HG02798 (cell line): Measurements from ENCODE around the gene SBK2.
"Not testable (repeated sequence)": the region's sequence is repeated elsewhere in the genome, so short reads cannot be mapped to it uniquely, and the experiment has no call there.

Experiments
- ATAC-seq: cut with Tn5 transposase; IDR thresholded peaks from one replicate; pipeline ENCODE4 v1.9.1; 2021; ENCODE audit warnings: mild to moderate bottlenecking; ENCODE audit not compliant: unreplicated experiment, poor library complexity

The SBK2 gene

DNA sequence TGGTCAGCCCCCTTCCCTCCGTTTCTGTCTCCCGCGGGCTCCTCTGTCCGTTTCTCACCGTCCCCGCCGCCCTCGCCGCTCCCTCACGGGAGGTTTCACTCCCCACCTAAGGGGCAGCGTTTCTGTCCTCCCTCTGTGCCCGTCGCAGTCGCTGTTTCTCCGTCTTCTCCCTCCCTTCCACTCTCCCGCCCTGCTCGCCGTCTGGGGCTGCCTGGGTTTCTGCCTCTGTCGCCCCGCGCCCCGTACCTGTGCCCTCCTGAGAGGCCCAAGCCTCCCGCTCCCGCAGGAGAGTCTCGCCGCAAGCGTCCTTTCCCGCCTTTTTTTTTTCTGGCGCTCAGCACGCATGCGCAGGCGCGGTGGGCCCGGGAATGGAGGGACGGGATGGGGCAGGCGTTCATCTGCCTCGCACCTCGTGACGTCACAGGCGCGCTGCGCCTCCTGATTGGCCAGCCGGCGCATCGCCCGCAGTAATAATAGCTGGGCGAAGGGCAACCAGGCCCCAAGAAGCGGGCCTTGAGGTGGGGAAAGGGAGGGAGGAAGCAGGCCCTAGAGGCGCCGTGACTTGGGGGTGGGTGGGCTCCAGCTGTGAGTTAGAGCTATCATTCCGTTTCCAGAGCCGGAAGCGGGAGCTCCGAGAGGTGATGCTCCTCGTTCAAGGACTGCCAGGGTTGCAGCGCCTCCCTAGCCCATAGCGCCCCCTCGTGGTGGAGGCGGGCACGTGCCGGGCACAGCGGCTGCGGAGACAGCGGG, 33.3 kb downstream of the SBK2 start:
- peak; percentile 93 for ATAC-seq

DNA sequence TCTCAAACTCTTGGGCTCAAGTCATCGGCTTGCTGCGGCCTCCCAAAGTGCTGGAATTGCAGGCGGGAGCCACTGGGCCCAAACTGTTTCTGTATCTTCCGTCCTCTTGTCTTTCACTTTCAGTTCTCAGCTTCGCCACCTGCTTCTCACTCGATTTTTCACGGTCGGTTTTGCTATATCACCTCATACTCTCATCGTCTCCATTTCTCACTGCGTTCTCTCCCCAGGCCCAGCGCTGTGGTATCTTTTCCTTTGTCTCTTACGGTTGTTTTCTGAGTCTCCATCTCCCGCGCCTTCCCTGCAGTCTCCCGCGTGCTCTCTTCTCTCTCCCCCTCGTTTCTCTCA, 33.8 kb downstream of the SBK2 start:
- ATAC-seq = no peak

DNA sequence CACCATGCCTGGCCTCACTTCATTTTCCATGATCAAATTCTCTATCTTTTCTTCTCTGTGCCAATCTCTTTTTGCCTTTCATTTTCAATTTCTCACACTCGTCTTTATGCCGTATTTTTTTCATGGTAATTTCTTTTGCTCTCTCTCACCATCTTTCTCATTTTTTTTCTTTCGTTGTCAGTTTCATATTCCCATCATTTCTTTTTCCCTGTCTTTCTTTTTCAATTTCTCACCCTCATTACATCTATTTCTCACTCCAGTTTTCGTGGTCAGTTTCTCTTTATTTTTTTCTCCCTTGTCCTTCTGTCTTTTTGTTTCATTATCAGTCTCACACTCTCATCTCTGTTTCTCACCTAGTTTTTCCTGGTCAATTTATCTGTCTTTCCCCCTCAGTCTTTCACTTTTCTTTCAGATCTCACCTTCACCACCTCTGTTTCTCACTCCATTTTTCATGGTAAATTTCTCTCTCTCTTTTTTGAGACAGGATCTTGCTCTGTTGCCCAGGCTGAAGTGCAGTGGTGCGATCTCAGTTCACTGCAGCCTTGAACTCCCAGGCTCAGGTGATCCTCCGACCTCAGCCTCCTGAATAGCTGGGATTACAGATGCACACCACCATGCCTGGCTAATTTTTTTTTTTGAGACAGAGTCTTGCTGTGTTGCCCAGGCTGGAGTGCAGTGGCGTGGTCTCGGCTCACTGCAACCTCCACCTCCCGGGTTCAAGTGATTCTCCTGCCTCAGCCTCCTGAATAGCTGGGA, 34.6 kb downstream of the SBK2 start:
- no peak for ATAC-seq

DNA sequence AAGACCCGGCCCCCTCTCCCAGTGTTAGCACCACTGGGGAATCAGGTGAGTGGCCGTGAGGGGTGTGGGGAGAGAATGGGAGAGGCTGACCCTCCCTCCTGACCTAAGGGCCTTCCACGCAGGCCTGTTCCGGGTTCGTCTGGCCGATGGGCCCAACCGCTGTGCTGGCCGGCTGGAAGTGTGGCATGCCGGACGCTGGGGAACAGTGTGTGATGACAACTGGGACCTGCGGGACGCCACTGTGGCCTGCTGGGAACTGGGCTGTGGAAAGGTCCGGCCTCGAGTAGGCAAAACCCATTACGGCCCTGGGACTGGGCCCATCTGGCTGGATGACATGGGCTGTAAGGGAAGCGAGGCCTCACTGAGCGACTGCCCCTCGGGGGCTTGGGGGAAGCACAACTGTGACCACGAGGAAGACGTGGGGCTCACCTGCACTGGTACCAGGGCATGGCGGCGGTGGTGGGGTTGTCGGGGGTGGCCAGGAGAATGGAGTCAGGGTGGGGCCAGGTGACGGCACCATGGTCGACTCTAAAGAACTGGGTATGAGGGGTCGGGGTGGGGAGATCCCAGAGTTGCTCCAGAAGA, 36.5 kb downstream of the SBK2 start:
- no peak for ATAC-seq

DNA sequence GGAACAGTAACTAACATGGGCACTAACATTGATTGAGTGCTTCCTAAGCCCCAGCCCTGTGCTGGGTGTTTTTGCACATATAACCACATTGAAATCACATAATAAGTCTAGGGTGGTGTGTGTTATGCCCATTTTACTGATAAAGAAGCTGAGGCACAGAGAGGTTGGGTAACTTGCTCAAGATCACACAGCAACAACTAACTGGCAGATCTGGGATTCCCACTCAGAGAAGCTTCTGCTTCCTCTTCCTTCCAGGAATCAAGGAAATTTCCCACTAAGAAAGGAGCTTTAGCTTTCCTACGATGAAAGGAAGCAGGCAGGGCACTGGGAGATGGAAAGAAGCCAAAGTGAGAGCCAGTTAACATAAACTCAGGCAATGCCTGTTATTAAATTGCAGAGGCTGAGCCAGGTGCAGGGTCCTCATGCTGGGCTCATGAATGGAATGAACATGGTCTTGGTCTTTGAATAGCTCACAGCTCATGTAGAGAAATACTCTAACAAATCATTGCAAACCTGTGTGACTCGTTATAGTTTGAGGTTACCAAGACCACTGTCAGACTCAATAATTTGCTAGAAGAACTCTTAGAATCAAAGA, 38.6 kb downstream of the SBK2 start:
- ATAC-seq = no peak

DNA sequence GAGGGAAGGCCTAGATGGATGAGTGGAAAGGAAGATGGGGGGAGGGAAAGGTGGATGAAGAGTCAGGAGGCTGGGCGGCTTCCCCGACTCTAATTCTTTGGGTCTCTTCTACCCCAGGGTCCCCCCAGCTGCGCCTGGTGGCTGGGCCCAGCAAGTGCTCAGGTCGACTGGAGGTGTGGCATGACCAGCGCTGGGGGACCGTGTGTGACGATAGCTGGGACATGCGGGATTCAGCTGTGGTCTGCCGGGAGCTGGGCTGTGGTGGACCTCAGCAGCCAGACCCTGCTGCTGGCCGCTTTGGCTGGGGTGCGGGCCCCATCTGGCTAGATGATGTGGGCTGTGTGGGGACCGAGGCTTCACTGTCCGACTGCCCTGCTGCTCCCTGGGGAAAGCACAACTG, 39.2 kb downstream of the SBK2 start:
- no peak for ATAC-seq

DNA sequence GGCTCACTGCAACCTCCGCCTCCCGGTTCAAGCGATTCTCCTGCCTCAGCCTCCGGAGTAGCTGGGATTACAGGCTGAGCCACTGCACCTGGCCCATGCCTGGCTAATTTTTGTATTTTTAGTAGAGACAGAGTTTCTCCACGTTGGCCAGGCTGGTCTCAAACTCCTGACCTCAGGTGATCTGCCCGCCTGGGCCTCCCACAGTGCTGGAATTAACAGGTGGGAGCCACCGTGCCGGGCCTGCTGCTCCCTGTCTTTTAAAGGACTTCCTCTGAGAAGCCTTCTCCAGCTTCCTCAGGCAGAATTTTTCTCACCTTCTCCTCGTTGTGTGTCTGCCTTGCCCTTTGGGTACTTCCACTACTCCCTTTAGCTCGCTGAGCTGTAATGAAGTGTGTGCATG, 40.1 kb downstream of the SBK2 start:
- not testable (repeated sequence) for ATAC-seq

DNA sequence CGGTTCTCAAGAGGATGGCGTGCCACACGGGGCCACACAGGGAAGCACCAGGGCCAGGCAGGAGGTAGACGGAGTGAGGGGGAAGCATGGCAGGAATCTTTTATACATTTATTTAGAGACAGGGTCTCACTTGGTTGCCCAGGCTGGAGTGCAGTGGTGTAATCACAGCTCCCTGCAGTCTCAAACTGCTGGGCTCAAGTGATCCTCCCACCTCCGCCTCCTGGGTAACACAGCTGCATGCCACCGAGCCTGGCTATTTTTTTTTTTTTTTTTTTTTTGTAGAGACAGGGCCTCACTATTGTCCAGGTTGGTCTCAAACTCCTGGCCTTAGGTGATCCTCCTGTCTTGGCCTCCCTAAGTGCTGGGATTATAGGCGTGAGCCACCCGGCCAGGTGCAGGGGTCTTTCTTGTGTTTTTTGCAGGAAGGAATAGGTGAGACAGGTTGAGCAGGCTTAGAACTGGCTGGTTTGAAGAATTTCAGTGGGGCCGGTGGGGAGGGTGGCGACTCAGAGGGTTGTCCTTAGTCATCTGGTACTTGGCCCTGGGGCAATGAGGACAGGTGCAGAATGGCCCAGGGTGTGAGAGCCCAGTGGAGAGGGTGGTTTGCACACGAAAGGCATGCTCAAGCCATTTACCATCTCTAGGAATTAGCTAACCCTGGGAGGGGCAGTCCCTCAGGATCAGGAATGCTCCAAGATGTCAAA, 41.1 kb downstream of the SBK2 start:
- no peak for ATAC-seq

DNA sequence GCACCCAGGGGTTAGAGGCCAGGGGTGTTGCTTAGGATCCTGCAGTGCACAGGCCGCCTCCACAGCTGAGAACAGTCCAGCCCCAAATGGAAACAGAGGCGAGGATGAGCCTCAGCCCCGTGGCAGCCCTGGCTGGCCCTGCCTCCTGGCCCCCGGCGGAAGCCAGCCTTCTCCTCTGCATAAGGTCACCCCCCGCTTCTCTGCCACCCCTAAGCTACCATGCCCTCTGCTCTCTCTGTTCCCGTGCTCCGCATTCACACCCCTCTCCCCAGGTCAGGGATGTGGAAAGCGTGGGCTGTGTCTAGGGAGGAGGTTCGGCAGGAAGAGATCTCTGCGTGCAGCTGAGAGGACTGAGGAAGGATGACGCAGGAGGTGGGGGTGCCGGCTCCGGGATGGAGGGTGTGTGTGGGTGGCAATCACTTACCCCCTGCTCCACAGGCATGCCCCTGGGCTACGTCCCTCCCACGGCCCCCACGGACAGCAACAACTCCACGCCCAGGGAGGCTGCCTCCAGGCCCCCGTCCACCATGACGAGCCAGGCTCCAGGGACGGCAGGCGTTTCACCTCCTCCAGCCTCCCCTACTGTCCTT, 42.7 kb downstream of the SBK2 start:
- ATAC-seq = no peak

DNA sequence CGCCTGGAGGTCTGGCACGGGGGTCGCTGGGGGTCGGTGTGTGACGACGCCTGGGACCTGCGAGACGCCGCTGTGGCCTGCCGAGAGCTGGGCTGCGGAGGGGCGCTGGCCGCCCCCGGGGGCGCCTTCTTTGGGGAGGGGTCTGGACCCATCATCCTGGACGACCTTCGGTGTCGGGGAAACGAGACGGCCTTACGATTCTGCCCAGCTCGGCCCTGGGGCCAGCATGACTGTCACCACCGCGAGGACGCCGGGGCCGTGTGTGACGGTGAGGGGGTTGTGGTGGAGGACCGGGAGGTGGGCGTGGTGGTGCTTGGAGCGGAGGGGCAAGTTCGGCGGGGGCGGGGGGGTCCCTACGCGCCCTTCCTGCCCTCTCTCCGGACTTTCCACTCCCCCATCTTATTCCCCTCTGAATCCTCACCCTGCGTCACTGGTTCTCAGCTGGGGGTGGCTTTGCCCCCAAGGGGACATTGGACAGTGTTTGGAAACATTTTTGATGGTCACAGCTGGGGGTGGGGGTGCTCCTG, 43.2 kb downstream of the SBK2 start:
- no peak for ATAC-seq

DNA sequence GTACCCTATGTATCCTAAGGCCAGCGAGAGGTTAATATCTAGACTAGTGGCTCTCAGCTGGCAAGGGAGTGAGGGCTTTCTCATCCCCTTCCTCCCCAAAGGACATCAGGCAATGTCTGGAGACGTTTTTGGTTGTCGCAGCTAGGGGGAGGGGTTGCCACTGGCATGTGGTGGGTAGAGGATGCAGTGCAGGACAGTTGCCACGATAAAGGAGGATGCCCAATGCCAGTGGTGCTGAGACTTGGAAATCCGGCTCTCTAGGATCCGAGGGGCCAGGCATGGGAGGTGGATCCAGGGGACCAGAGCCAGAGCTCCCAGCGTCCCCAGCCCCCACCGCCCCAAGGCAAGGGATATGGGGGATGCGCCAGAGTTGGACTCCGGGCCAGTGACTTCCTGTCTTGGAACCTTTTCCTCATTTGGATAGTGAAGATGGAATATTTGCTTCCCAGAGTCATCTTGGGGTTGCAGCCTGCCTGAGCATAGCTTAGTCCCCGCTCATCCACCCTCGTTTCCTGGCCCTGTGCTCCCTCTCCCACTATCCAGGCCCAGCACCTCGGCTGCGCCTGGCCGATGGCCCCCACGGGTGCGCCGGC, 43.8 kb downstream of the SBK2 start:
- ATAC-seq = no peak

DNA sequence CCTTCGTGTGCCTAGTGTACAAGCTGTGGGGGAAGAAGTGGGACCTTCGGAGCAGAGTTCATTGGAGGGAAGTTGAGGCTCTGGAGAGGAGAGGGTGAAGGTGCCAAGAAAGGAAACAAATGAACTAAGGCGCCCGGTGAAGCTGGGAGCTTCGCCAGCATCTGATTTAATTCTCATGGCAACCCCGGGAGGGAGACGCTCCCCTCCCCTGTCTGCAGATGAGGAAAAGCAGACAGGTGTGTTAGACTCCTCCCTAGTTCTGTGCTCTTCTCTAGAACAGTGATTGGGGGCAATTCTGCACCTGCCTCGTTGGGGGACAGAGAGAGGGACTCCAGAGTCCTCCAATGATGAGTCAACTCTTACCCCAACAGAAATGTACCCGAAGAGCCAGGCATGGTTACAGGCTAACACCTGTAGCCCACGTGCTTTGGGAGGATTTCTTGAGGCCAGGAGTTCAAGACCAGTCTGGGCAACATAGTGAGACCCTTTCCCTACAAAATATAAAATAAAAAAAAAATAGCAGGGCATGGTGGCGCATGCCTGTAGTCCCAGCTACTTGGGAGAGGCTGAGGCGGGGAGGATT, 44.5 kb downstream of the SBK2 start:
- no peak for ATAC-seq

DNA sequence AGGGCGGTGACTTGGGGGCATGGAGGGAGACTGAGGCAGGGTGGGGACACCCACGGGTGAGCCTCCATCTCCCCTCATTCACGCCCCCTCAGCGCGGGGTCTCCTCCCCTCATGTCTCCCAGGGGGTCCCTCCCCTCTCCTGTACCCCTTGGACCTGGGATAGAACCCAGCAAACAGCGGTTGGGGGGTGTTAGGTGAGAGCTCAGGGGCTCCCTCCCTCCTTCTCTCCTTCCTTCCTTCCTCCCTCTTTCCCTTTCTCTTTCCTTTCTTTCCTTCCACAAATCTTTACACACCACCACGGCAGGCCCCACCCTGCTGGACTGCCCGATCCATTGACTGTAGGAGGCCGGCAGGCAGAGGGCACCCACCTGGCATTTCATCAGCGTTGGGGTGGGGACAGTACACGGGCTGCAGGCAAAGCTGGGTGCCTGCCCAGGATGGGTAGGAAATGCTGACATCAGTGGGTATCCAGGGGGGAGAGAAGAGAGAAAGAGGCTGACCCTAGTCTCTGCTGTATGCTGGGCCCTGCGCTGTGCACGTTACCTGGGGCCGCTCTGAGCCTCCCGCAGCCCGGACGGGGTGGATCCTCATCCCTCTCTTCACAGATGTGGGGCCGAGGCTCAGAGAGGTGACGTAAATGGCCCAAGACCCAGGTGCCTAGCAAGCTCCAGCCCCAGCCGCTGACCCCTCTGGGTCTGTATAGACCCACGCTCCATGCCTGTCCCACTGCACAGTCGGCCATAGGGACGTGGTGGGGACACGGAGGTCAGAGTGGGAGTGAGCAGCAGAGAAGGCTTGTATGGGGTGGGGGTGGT, 45.2 kb downstream of the SBK2 start:
- no peak for ATAC-seq

DNA sequence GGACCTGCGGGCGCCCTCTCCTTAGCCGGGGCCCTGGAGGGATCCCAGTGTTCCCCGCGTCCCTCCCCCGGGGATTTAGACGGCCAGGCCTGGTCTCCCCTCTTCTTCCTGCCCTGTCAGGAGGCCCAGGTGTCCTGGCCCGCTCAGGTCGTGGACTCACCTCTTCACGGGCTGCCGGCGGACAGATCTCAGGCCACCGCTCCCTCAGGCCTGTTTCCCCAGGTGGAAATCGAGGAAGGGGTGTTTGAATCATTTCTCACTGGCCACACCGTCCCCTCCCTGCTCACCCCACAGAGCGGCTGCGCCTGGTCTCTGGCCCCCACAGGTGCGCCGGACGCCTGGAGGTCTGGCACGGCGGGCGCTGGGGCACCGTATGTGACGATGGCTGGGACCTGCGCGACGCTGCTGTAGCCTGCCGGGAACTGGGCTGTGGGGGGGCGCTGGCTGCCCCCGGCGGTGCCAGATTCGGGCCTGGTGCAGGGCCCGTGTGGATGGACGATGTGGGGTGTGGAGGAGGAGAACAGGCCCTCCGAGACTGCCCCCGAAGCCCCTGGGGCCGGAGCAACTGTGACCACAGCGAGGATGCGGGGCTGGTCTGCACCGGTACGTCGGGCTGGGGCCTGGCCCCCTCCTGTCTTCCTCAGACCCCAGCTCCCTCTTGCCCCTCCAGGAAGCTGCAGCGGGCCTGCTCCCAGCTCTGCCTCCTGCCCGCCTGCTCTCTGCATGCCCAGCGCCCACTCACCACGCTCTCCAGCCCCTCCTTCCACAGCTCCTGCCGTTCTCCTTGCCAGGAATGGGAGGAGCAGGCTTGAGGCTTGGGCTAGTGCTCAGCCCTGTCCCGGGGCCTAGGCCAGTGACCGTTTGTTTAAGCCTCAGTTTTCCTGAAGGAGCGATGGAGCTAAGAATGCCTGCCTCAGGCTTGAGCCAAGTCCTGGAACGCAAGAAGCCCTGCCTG, 46.2 kb downstream of the SBK2 start:
- no peak for ATAC-seq

DNA sequence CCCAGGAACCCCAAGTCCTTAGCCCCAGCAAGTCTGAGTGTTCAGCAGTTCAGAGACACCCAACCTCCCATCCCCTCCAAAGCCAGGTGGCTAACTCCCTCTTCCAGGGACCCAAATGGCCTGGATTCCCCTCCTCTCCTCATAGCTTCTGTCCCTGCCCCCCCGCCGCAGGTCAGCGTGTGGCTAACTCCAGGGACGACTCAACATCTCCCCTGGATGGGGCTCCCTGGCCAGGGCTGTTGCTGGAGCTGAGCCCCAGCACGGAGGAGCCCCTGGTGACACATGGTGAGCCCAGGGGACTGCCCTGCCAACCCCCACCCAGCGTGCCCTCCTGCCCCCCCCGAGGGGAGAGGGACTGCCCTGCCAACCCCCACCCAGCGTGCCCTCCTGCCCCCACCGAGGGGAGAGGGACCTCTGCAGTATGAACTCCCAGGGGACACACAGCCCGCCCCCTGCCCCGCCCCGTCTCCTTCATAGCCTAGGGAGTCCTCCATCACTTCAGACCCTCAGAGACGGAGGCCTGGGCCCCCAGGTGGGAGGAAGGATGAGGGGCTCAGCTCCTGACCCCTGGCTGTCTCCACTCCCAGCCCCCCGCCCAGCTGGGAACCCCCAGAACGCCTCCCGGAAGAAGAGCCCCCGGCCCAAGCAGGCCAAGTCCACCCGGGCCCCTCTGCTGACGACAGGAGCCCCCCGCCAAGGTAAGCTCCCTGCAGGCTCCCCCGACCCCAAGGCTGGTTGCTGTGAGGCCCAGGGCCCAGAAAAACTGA, 47.0 kb downstream of the SBK2 start:
- ATAC-seq = no peak

DNA sequence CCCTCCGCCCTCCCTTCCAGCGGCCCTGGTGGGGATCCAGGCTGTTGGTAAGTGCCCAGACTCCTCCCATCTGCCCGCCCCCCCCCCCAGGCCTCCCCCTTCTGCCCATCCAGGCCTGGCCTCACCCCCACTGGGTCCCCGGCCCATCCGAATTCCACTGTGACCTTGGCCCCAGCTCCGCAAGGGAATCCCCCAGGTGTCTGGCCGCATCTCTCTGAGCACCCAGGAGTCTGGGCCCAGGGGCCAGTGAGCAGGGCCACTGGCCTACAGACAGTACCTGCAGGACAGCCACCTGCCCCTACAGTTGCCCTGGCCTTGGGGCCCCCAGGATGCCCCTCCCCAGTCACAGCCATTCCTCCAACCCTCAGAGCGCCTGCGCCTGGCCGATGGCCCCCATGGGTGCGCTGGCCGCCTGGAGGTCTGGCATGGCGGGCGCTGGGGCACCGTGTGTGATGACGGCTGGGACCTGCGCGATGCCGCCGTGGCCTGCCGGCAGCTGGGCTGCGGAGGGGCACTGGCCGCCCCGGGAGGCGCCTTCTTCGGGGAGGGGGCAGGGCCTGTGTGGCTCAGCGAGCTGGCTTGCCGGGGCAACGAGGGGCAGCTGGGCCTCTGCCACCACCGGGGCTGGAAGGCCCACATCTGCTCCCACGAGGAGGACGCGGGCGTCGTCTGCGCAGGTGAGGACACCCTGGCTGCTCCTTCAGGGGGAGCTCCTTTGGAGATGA, 47.8 kb downstream of the SBK2 start:
- ATAC-seq = no peak
